Bronchial smooth muscle cell (primary cell): ENCODE results near the gene LEUTX. TPM values are rescaled to one million over a fixed set of nuclear protein-coding genes. Genes with fewer than 3 reads are reported as not detected.

ENCODE experiments used
- total RNA-seq: library from RNA; depleted of rRNA; stranded (reverse); fragments of >200 nt; gene quantifications from 2 replicates; pipeline ENCODE4 v1.2.1, GENCODE V29; 2014

Gene LEUTX, protein sequence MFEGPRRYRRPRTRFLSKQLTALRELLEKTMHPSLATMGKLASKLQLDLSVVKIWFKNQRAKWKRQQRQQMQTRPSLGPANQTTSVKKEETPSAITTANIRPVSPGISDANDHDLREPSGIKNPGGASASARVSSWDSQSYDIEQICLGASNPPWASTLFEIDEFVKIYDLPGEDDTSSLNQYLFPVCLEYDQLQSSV
- total RNA-seq, result not detected in 2 replicates

DNA sequence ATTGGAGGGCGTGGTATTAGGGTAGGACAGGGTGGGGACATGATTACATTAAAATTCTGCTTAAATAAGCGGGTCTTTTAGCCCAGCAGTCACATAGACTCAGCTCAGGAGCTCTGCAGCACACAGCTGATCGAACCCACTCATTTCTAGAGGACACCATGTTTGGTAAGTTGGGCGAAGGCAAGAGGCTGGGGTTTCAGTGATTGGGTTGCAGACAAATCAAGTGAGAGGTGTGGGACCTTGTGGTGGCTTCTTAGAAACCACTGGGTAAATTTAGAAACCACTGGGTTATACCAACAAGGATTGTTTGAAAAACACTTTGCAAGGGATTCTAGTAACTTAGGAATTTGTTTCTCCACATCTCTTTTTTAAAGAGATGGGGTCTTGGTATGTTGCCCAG, at the start of gene LEUTX:
Gene LEUTX, plus strand, starts transcription at position 92 of the 400 bp plus-strand sequence. Its CDS starts 67 bp downstream, at position 159.

DNA sequence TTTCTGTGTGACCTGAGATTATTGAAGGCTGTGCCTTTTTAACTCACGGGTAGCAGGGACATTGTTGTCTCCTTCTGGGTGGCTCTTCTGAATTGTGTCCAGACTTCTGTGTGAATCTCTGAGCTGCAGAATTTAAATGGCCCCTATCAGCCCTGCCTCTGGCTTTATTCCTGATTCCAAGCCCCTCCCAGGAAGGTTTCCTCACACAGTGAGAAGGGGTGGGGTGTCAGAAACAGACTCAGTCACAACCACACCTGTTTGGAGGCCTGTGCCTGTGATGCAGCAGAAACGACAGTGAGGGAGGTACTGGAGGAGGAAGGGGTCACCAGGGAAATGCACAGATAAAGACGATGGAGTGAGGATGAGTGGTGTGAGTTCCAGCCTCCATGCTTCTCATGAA, 40.8 kb upstream of the LEUTX start, which contains the start of gene CLC:
Gene CLC, minus strand, starts transcription at position 139 of the 400 bp plus-strand sequence. Its CDS starts 77 bp downstream, at position 62.

DNA sequence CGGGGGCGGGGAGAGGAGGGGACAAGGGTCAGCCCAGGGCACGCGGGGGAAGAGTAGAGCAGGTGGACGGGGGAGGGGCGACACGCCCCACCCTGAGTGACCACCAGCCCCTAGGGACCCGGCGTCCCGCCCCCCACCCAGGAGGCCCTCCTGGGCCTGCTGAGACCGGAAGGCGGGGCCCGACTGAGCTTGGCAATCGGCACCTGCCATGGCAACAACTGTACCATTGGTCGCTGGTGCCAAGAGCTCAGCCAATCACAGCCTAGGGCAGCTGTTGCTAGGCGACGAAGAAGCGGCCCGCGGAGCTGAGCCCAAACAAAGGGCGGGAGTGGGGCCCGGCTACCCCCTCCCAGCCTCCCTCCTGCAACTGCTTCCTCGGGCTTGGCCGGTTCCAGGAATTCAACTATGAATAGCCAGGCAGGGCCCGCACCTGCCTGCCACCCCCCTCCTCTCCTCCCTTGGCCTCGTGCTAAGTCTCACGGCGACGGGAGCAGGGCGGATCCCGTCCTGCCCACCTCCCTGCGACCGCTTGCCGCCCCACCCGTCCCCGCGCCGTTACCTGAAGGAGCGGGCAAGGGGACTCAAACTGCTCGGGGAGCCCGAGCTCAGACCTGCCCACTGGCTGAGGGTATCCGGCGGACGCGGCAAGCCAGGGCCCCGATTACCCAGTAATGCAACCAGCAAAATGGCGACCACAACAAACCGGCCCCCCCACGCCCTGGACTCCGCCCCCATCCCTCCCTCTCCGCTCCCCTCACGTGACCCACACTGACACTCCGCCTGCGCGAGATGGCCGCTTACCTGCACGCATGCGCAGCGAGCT, 55.0 kb downstream of the LEUTX start, which contains the start of gene DYRK1B:
Gene DYRK1B, minus strand, starts transcription at position 699 of the 823 bp plus-strand sequence. CDS start 2,295 bp downstream, outside the sequence.

Other genes with a start within 250 kb of the LEUTX start
- 2.1 and 3.8 TPM in 2 replicates for gene EID2B, start 246.0 kb upstream of the LEUTX start, total RNA-seq
- 6.7 and 13.6 TPM in 2 replicates for gene EID2, start 238.7 kb upstream of the LEUTX start, total RNA-seq
- gene LGALS13, start 176.3 kb upstream of the LEUTX start, total RNA-seq, result not detected in 2 replicates
- gene LGALS16, start 122.9 kb upstream of the LEUTX start, total RNA-seq, result not detected in 2 replicates
- not detected in 2 replicates for gene LGALS14, start 74.4 kb upstream of the LEUTX start, total RNA-seq
- gene CLC, start 40.8 kb upstream of the LEUTX start, total RNA-seq, result not detected in 2 replicates
- gene DYRK1B, start 55.3 kb downstream of the LEUTX start, total RNA-seq, result 15.0 and 15.4 TPM in 2 replicates
- gene FBL, start 67.5 kb downstream of the LEUTX start, total RNA-seq, result 209 and 258 TPM in 2 replicates
- gene FCGBP, start 155.8 kb downstream of the LEUTX start, total RNA-seq, result 0.32 and 1.1 TPM in 2 replicates
- gene PSMC4, start 192.3 kb downstream of the LEUTX start, total RNA-seq, result 67.0 and 76.8 TPM in 2 replicates
- gene ZNF546, start 218.2 kb downstream of the LEUTX start, total RNA-seq, result 5.7 and 8.4 TPM in 2 replicates